ENCODE results near the gene OPTC.
A peak's percentile ranks its signal among the peaks of the same experiment; 100 is the strongest.
"Not testable (repeated sequence)": the region's sequence is repeated elsewhere in the genome, so short reads cannot be mapped to it uniquely, and the experiment has no call there.

OPTC gene

DNA sequence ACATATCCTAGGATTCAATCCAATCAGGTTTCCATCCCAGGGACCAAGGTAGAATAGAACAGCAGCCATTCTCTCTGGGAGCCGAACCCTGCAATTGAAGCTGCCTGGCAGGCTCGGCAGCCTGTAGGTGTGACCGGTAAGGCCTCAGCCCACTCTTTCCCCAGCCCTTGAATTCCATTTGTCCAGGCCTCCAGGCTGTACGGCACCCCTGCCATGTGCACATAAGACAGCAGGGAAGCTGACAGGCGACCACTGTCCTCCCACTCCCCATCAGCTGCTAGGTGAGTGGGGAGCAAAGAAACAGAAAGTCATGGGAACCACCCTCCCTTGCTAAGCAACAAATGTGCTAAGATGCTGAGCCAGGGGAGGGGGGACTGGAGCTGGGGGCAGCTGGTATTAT lies 23.0 kb downstream of the OPTC start:
- DNase-seq (ENCODE audit: low read depth, low spot score) = peak; percentile 53

- DNase-seq (ENCODE audit: low read depth, low spot score) = peak; percentile 80
These were observed 23.6 kb downstream of the OPTC start for GRCh38 chr1:203517426-203518110.

- not testable (repeated sequence) for DNase-seq (ENCODE audit: low read depth, low spot score)
These were observed 24.2 kb downstream of the OPTC start for GRCh38 chr1:203518139-203518538.

DNA sequence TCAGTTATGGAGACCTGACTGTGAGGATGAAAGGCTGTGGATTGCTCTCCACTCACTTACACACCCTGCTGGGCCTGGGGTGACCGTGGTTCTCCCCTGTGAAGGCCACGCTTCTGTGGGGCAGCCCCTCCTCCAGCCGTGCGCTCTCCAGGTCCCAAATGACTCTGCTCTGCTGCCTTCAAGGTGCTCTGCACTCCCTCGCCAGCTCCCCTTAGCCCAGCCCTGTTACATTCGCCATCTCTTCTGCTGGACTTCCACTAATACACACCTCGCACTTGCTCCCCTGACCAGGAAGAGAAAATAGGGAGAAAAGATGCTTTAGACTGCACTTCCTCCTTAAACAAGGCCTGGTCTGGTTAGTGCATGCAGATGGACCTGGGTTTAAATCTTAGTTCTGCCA lies 24.6 kb downstream of the OPTC start:
- DNase-seq (ENCODE audit: low read depth, low spot score) = no peak

- DNase-seq (ENCODE audit: low read depth, low spot score) = peak; percentile 82
These were observed 25.3 kb downstream of the OPTC start for GRCh38 chr1:203519053-203519840.

DNA sequence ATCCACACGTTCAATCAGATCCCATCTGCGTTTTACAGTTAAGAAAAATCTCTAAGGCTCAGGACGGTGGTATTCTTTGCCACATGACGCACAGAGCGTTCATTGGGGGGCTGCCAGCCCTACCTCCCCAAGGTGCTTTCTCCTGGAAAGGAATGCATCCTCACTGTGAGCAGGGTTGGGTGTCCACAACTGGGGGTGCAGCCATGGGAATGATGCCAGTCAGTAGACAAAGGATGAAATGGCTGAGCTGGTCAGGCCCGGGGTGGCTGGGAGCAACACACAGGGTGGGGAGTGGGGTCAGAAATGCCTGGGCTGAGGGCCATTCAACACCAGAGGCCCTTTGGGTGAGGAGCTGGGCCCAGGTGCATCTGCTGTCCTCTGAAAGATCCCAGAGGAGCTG lies 25.9 kb downstream of the OPTC start:
- no peak for DNase-seq (ENCODE audit: low read depth, low spot score)

- DNase-seq (ENCODE audit: low read depth, low spot score) = no peak
These were observed 26.4 kb downstream of the OPTC start for GRCh38 chr1:203520315-203520714.

- DNase-seq (ENCODE audit: low read depth, low spot score) = no peak
These were observed 27.3 kb downstream of the OPTC start for GRCh38 chr1:203521074-203521794.

GRCh38 chr1:203521812-203522211 lies 27.9 kb downstream of the OPTC start:
- no peak for DNase-seq (ENCODE audit: low read depth, low spot score)

DNA sequence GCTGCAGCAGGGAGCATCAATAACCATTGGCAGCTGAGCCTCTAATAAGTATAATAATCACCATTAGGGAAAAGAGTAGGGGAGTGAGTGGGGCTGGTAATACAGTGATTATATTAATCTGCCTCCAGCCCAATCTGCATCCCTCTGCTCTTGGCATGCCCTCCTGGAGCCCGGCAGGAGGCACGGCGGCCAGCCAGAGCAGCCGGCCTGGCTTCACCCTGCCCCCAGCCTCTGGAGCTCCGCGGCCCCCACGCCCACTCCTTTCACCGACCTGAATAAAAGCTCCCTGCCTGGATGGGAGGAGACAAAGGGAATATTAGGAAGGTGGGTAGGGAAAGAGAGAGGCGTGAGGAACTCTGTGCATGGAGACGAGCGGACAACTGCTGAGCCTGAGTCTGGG lies 28.3 kb downstream of the OPTC start:
- DNase-seq (ENCODE audit: low read depth, low spot score) = no peak

DNA sequence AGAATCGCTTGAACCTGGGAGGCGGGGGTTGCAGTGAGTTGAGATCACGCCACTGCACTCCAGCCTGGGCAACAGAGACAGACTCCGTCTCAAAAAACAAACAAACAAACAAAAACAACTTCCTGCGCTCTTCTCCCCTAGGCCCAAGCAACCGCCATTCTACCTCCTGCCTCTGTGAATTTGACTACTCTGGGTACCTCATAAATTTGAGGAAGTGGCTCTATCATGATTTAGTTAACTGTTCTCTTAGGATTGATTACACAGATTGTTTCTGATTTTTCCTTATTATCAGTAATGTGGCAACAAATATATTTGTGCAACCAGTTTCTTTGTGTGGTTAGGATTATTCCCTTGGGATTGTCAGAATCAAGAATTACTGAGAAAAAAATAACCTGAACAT lies 29.7 kb downstream of the OPTC start:
- DNase-seq (ENCODE audit: low read depth, low spot score) = no peak

GRCh38 chr1:203524152-203524551 lies 30.2 kb downstream of the OPTC start:
- DNase-seq (ENCODE audit: low read depth, low spot score) = no peak

DNA sequence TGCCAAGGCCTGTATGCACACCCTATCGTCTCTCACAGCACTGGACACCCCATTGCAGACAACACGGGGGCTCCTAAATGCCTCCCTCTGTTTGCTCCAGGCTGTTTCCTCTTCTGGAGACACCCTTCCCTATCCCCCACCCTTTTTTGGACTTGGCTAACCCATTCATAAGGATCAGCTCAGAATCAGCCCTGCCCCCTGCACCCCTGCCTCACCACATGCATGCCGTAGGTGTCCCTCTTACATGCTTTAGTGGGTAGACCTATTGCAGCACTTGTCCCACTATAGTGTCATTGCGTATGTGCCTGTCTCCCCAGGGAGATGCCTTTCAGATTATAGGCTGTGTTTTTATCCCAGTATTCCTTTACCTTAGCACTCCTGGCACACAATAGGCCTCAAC lies 30.9 kb downstream of the OPTC start:
- DNase-seq (ENCODE audit: low read depth, low spot score) = no peak

GRCh38 chr1:203525685-203526084 lies 31.7 kb downstream of the OPTC start:
- DNase-seq (ENCODE audit: low read depth, low spot score) = no peak

DNA sequence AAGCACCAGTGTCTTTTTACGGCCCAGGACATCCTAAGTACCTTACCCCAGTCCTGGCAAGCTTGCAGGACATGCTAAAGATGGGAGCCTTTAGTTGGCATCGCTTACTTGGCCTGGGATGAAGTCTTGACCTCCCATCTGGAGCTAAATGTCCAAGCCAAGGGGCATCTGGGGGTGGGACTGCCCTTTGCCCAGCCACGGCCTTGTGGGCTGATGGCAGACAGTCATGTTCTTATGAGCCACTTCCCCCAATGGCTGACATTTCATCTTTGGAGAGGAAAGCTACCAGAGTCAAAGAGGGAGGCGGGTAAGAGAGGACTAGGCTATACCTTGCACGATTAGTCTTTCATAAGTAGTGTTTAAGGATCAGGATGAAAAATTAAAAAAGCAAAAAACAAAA lies 32.2 kb downstream of the OPTC start:
- DNase-seq (ENCODE audit: low read depth, low spot score) = no peak

- peak; percentile 65 for DNase-seq (ENCODE audit: low read depth, low spot score)
These were observed 32.6 kb downstream of the OPTC start for GRCh38 chr1:203526572-203526971.

DNA sequence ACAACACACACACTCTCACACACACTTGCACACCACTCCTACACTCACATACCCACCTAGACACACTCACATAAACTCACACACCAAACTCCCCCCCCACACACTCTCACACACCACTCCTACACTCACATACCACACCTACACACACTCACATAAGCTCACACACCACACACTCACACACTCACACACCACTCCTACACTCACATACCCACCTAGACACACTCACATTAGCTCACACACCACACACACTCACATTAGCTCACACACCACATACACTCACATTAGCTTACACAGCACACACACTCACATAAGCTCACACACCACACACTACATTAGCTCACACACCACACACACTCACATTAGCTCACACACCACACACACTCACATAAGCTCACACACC lies 33.1 kb downstream of the OPTC start:
- DNase-seq (ENCODE audit: low read depth, low spot score) = no peak

DNA sequence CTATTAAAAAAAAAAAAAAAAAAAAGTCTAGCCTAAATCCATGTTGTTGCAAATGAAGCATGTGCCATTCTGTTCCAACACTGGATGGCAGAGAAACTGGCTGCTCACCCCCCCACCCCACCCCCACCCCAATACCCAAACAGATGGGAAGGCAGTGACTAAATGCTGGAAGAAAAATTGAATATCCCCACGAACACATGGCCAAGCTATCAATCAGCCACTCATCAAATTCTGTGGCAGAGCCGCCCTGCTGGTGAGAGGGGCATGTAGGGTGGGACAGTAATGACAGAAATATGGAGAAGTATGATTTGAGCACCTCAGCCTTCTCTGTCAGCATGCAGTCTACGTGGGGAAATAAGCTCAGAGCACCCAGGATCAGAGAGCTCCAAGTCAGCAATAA lies 34.1 kb downstream of the OPTC start:
- no peak for DNase-seq (ENCODE audit: low read depth, low spot score)

- no peak for DNase-seq (ENCODE audit: low read depth, low spot score)
These were observed 35.3 kb downstream of the OPTC start for GRCh38 chr1:203528976-203529835.

DNA sequence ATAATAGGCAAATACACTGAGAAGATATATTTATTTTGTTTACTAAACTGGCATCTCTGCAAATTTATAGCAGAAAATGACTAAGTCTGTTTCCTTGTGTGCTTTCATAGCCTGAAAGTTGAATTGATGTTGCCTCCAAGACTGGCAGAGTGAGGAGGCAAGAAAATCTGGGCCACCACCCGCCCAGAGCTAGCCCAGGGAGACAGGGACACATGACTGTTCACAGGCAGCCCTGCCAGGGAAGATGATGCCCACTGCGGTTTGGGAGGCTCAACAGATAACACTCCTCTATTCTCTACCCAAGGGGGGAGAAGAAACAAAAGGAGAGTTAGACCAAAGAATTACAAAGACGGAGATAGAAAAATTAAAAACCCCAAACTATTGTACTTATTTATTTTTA lies 37.1 kb downstream of the OPTC start:
- DNase-seq (ENCODE audit: low read depth, low spot score) = no peak

DNA sequence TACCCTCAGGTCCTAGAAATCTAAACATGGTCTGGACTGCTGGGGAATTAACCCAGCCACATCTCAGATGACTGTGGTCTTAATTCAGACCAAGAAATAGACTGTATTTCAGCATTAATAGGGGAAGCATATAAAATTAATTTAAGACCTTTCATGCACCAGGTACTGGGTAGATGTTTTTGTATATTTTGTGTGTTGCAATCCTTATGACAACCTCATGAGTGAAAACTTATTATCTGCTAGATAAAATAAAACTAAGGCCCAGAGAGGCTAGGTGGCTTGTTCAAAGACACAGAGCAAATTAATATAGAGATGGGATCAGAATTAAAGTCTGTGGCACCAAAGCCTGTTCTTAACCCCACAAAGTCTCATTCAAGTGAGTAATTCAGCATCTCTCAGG lies 40.1 kb downstream of the OPTC start:
- no peak for DNase-seq (ENCODE audit: low read depth, low spot score)

DNA sequence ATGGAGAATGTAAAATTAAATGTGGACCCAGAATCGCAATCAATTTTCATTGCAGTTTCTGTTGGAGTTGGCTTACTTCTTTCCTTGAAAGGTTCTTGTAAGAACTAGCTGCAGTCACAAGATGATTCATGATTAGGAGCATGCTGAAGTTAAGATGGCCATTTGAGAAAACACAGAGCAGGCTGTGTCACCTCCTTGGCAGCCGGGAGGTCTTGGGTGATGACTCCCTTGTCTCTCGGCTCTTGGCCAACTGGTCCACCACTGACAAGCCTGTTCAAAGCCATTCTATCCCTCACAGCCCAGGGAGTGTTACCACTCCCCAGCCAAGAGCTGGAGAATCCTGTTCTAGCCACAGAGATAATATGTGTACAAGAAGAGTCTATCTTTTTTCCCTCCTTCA lies 40.6 kb downstream of the OPTC start:
- no peak for DNase-seq (ENCODE audit: low read depth, low spot score)
